ENCODE measurements around the gene WAS. TPM values are rescaled to one million over a fixed set of nuclear protein-coding genes. Genes with fewer than 3 reads are reported as not detected.

WAS gene
- polyA plus RNA-seq, 1 donor from 2014 or later = 26.5 TPM

- H3K4me3 Mint-ChIP-seq = no peak overlapping the region
- no peaks in the 10 kb centered on the region for H3K36me3 Mint-ChIP-seq
- H3K9me3 Mint-ChIP-seq = peaks cover 0 to 2% (median 0%) of the 10 kb centered on the region in 3 donors
- no peaks in the 10 kb centered on the region for H3K4me1 Mint-ChIP-seq
- H3K27ac Mint-ChIP-seq = peak overlapping the region in 1 of 3 donors; percentile 50
- no peaks in the 10 kb centered on the region for H3K27me3 Mint-ChIP-seq
Measured at GRCh38 chrX:48713847-48714246, 30.2 kb downstream of the WAS start.

GRCh38 chrX:48714573-48714972 lies 31.0 kb downstream of the WAS start:
- Mint-ChIP-seq H3K4me1 (no peaks in the 10 kb centered on the region), H3K9me3 (peaks cover 0 to 2% (median 0%) of the 10 kb centered on the region in 3 donors), H3K4me3 (no peak overlapping the region), H3K27me3 (no peaks in the 10 kb centered on the region), H3K36me3 (no peaks in the 10 kb centered on the region), H3K27ac (peak overlapping the region in 1 of 3 donors; percentile 5)

GRCh38 chrX:48715072-48715471 lies 31.5 kb downstream of the WAS start:
- Mint-ChIP-seq H3K4me3 (no peak overlapping the region), H3K36me3 (no peaks in the 10 kb centered on the region), H3K27me3 (no peaks in the 10 kb centered on the region), H3K9me3 (peaks cover 0 to 2% (median 0%) of the 10 kb centered on the region in 3 donors), H3K27ac (no peak overlapping the region), H3K4me1 (no peaks in the 10 kb centered on the region)

- H3K4me1 Mint-ChIP-seq = no peaks in the 10 kb centered on the region
Measured at GRCh38 chrX:48715876-48716502, 32.4 kb downstream of the WAS start.

GRCh38 chrX:48719958-48720357 lies 36.4 kb downstream of the WAS start:
- Mint-ChIP-seq H3K36me3 (no peaks in the 10 kb centered on the region), H3K9me3 (peaks cover 0 to 2% (median 0%) of the 10 kb centered on the region in 3 donors), H3K4me3 (no peak overlapping the region), H3K4me1 (no peaks in the 10 kb centered on the region), H3K27ac (no peak overlapping the region), H3K27me3 (no peaks in the 10 kb centered on the region)

More at GRCh38 chrX:48715876-48716502, 32.4 kb downstream of the WAS start:
- Mint-ChIP-seq H3K27me3 (no peaks in the 10 kb centered on the region), H3K9me3 (peaks cover 0 to 2% (median 0%) of the 10 kb centered on the region in 3 donors), H3K27ac (no peak overlapping the region), H3K4me3 (no peak overlapping the region), H3K36me3 (no peaks in the 10 kb centered on the region)

- H3K27me3 Mint-ChIP-seq = no peaks in the 10 kb centered on the region
Measured at GRCh38 chrX:48720577-48721250, 37.1 kb downstream of the WAS start.

GRCh38 chrX:48721916-48722315 lies 38.3 kb downstream of the WAS start:
- Mint-ChIP-seq H3K9me3 (peaks cover 0 to 2% (median 0%) of the 10 kb centered on the region in 3 donors), H3K4me3 (no peak overlapping the region), H3K36me3 (no peaks in the 10 kb centered on the region), H3K27me3 (no peaks in the 10 kb centered on the region), H3K27ac (no peak overlapping the region), H3K4me1 (no peaks in the 10 kb centered on the region)

More at GRCh38 chrX:48720577-48721250, 37.1 kb downstream of the WAS start:
- no peak overlapping the region for H3K4me3 Mint-ChIP-seq
- H3K36me3 Mint-ChIP-seq = no peaks in the 10 kb centered on the region
- H3K27ac Mint-ChIP-seq = no peak overlapping the region
- peaks cover 0 to 2% (median 0%) of the 10 kb centered on the region in 3 donors for H3K9me3 Mint-ChIP-seq
- H3K4me1 Mint-ChIP-seq = no peaks in the 10 kb centered on the region

- H3K27me3 Mint-ChIP-seq = no peaks in the 10 kb centered on the region
- H3K9me3 Mint-ChIP-seq = no peaks in the 10 kb centered on the region
- H3K4me1 Mint-ChIP-seq = no peaks in the 10 kb centered on the region
- H3K27ac Mint-ChIP-seq = no peak overlapping the region
- H3K36me3 Mint-ChIP-seq = no peaks in the 10 kb centered on the region
- no peak overlapping the region for H3K4me3 Mint-ChIP-seq
Measured at GRCh38 chrX:48726596-48726995, 43.0 kb downstream of the WAS start.

- Mint-ChIP-seq H3K9me3 (no peaks in the 10 kb centered on the region), H3K4me1 (no peaks in the 10 kb centered on the region), H3K27me3 (no peaks in the 10 kb centered on the region), H3K4me3 (no peak overlapping the region), H3K27ac (no peak overlapping the region), H3K36me3 (peaks cover 3% of the 10 kb centered on the region)
Measured at GRCh38 chrX:48728653-48729052, 45.1 kb downstream of the WAS start.

- H3K4me3 Mint-ChIP-seq = peak overlapping the region; percentile 18 to 92 (median 67)
- peak overlapping the region in 1 of 3 donors; percentile 49 for H3K27ac Mint-ChIP-seq
- no peaks in the 10 kb centered on the region for H3K9me3 Mint-ChIP-seq
- H3K36me3 Mint-ChIP-seq = peaks cover 3% of the 10 kb centered on the region
- H3K4me1 Mint-ChIP-seq = peaks cover 9 to 12% (median 10%) of the 10 kb centered on the region in 3 donors
- no peaks in the 10 kb centered on the region for H3K27me3 Mint-ChIP-seq
Measured at GRCh38 chrX:48736303-48736702, 52.7 kb downstream of the WAS start.

GRCh38 chrX:48736878-48737212 lies 53.2 kb downstream of the WAS start:
- H3K4me1 Mint-ChIP-seq = peaks cover 9 to 12% (median 10%) of the 10 kb centered on the region in 3 donors
- peaks cover 3% of the 10 kb centered on the region for H3K36me3 Mint-ChIP-seq
- H3K27ac Mint-ChIP-seq = peak overlapping the region; percentile 74 to 96 (median 89)
- H3K4me3 Mint-ChIP-seq = peak overlapping the region; percentile 69 to 95 (median 92)
- H3K27me3 Mint-ChIP-seq = no peaks in the 10 kb centered on the region
- H3K9me3 Mint-ChIP-seq = peaks cover 0 to 2% (median 0%) of the 10 kb centered on the region in 3 donors

- no peaks in the 10 kb centered on the region for H3K27me3 Mint-ChIP-seq
- H3K9me3 Mint-ChIP-seq = peaks cover 0 to 2% (median 0%) of the 10 kb centered on the region in 3 donors
- peak overlapping the region; percentile 69 to 95 (median 92) for H3K4me3 Mint-ChIP-seq
- peak overlapping the region; percentile 74 to 96 (median 89) for H3K27ac Mint-ChIP-seq
- peaks cover 9 to 12% (median 10%) of the 10 kb centered on the region in 3 donors for H3K4me1 Mint-ChIP-seq
- H3K36me3 Mint-ChIP-seq = peaks cover 1% of the 10 kb centered on the region
Measured at GRCh38 chrX:48737213-48737938, 53.8 kb downstream of the WAS start.

GRCh38 chrX:48737940-48738339 lies 54.3 kb downstream of the WAS start:
- peak overlapping the region in 2 of 3 donors; percentile 89 to 96 for H3K27ac Mint-ChIP-seq
- peak overlapping the region; percentile 69 to 95 (median 92) for H3K4me3 Mint-ChIP-seq
- H3K9me3 Mint-ChIP-seq = peaks cover 0 to 2% (median 0%) of the 10 kb centered on the region in 3 donors
- no peaks in the 10 kb centered on the region for H3K27me3 Mint-ChIP-seq
- no peaks in the 10 kb centered on the region for H3K36me3 Mint-ChIP-seq
- peaks cover 9 to 12% (median 10%) of the 10 kb centered on the region in 3 donors for H3K4me1 Mint-ChIP-seq
